H1 (cell line): ENCODE results near the gene TFAP2B. TPM values are rescaled to one million over a fixed set of nuclear protein-coding genes. Genes with fewer than 3 reads are reported as not detected.

Experiments
- CTCF ChIA-PET: fragments of 300-600 bp; sonication (Branson Sonifier 250); formaldehyde crosslinking; loops from one replicate; lab custom pipeline; 2021; ENCODE audit not compliant: partially characterized antibody; lab: Charles Lee
- POLR2A ChIA-PET: fragments of 300-600 bp; sonication (Branson Sonifier 250); formaldehyde crosslinking; loops from one replicate; lab custom pipeline; 2021; ENCODE audit warnings: inconsistent platforms; ENCODE audit not compliant: partially characterized antibody; lab: Charles Lee
- DNase-seq, 2 experiments: peaks; one replicate each; pipeline versions ENCODE4 v3.0.0 to v3.0.0-alpha.2; 2010 to 2022; ENCODE audit warnings: low spot score in 2 of 2, low read depth in 1 of 2, mixed read lengths in 1 of 2
- FAIRE-seq: peaks from 2 replicates; lab custom pipeline; 2011; peaks lifted over from hg19 to GRCh38; lab: Jason Lieb, UNC
- H2AFZ ChIP-seq: 2 replicates; pipeline ENCODE4 v1.8.1; 2012; ENCODE audit warnings: low read length, inconsistent platforms
- H2AK5ac ChIP-seq: 2 replicates; pipeline ENCODE4 v1.6.1; 2013; ENCODE audit warnings: low read depth, low read length
- H2BK120ac ChIP-seq: replicated peaks from 2 replicates; pipeline ENCODE3; 2013; ENCODE audit warnings: low read depth, low read length, inconsistent platforms
- H2BK12ac ChIP-seq: 2 replicates; pipeline ENCODE4 v1.6.1; 2013; ENCODE audit warnings: low read depth, low read length
- H2BK15ac ChIP-seq: 2 replicates; pipeline ENCODE4 v1.6.1; 2013; ENCODE audit warnings: low read length
- H2BK20ac ChIP-seq: 2 replicates; pipeline ENCODE4 v1.6.1; 2013; ENCODE audit warnings: low read length
- H2BK5ac ChIP-seq: 2 replicates; pipeline ENCODE4 v1.6.1; 2013; ENCODE audit warnings: low read depth, low read length
- H3K14ac ChIP-seq: 2 replicates; pipeline ENCODE4 v1.6.1; 2013; ENCODE audit warnings: inconsistent platforms; ENCODE audit not compliant: insufficient read length
- H3K18ac ChIP-seq: 2 replicates; pipeline ENCODE4 v1.6.1; 2013; ENCODE audit warnings: low read length; ENCODE audit errors: extremely low read depth
- H3K23ac ChIP-seq: 2 replicates; pipeline ENCODE4 v1.6.1; 2013; ENCODE audit warnings: inconsistent platforms; ENCODE audit not compliant: insufficient read length
- H3K23me2 ChIP-seq: 2 replicates; pipeline ENCODE4 v1.6.1; 2013; ENCODE audit warnings: low read depth, low read length
- H3K27ac ChIP-seq: 2 replicates; pipeline ENCODE4 v1.6.1; 2011; ENCODE audit warnings: low read depth, low read length, inconsistent platforms
- H3K27me3 ChIP-seq, 4 experiments: replicated peaks in 1 of 4; 1 replicate in 1 of 4; 2 replicates in 3 of 4; pipeline versions ENCODE4 v1.6.1 to v1.8.1; 2011 to 2013; ENCODE audit warnings: low read length in 3 of 4, mild to moderate bottlenecking in 3 of 4, inconsistent platforms in 2 of 4, mixed read lengths in 2 of 4, moderate library complexity in 1 of 4; ENCODE audit not compliant: control insufficient read depth in 3 of 4, insufficient read depth in 3 of 4; ENCODE audit errors: extremely low read depth in 1 of 4
- H3K36me3 ChIP-seq, 4 experiments: 2 replicates each; pipeline versions ENCODE4 v1.6.1 to v1.8.1; 2011 to 2013; ENCODE audit warnings: mild to moderate bottlenecking in 4 of 4, low read length in 3 of 4, moderate library complexity in 2 of 4, control low read depth in 1 of 4, inconsistent platforms in 1 of 4; ENCODE audit not compliant: insufficient read depth in 4 of 4, control insufficient read depth in 2 of 4
- H3K4ac ChIP-seq: replicated peaks from 2 replicates; pipeline ENCODE3; 2013; ENCODE audit warnings: low read length, low read depth, mixed read lengths, inconsistent platforms; ENCODE audit not compliant: insufficient read length
- H3K4me1 ChIP-seq, 4 experiments: replicated peaks in 1 of 4; 1 replicate in 1 of 4; 2 replicates in 3 of 4; pipeline versions ENCODE4 v1.6.1 to v1.8.1; 2011 to 2013; ENCODE audit warnings: low read length in 3 of 4, inconsistent platforms in 2 of 4, mixed read lengths in 1 of 4; ENCODE audit not compliant: insufficient read depth in 4 of 4, control insufficient read depth in 3 of 4
- H3K4me2 ChIP-seq, 2 experiments: 2 replicates each; pipeline versions ENCODE4 v1.6.1 to v1.8.1; 2011 to 2013; ENCODE audit warnings: low read depth in 2 of 2, low read length in 2 of 2, control low read depth in 1 of 2, inconsistent platforms in 1 of 2, mild to moderate bottlenecking in 1 of 2; ENCODE audit not compliant: insufficient read depth in 1 of 2
- H3K4me3 ChIP-seq, 4 experiments: fragments of 200-600, 300-600 bp in 1 of 4; sonication (generic), shearing (Covaris generic), sonication (Bioruptor Twin) in 1 of 4; 2 replicates each; pipeline versions ENCODE4 v1.5.1 to v1.8.1; 2011 to 2016; ENCODE audit warnings: low read length in 4 of 4, low read depth in 3 of 4, control low read depth in 2 of 4, inconsistent platforms in 2 of 4, mild to moderate bottlenecking in 2 of 4, mixed read lengths in 1 of 4, moderate library complexity in 1 of 4; ENCODE audit not compliant: insufficient read depth in 2 of 4; ENCODE audit errors: extremely low read depth in 1 of 4
- H3K56ac ChIP-seq: replicated peaks from 2 replicates; pipeline ENCODE3; 2013; ENCODE audit warnings: low read depth, mild to moderate bottlenecking, mixed read lengths, low read length, inconsistent platforms; ENCODE audit not compliant: insufficient read length
- H3K79me1 ChIP-seq: 2 replicates; pipeline ENCODE4 v1.6.1; 2013; ENCODE audit warnings: low read depth, low read length, control low read depth
- H3K79me2 ChIP-seq, 2 experiments: 2 replicates each; pipeline versions ENCODE4 v1.6.1 to v1.8.1; 2012 to 2013; ENCODE audit warnings: low read length in 2 of 2, mild to moderate bottlenecking in 2 of 2, inconsistent platforms in 1 of 2; ENCODE audit not compliant: insufficient read depth in 2 of 2, control insufficient read depth in 1 of 2
- H3K9ac ChIP-seq, 4 experiments: replicated peaks in 1 of 4; 1 replicate in 1 of 4; 2 replicates in 3 of 4; pipeline versions ENCODE4 v1.6.1 to v1.8.1; 2011 to 2013; ENCODE audit warnings: low read depth in 3 of 4, low read length in 3 of 4, control low read depth in 2 of 4, mild to moderate bottlenecking in 2 of 4, moderate library complexity in 2 of 4, inconsistent platforms in 1 of 4; ENCODE audit errors: extremely low read depth in 1 of 4
- H3K9me3 ChIP-seq, 2 experiments: 2 replicates each; pipeline versions ENCODE4 v1.6.1 to v1.8.1; 2012 to 2013; ENCODE audit warnings: mild to moderate bottlenecking in 2 of 2, moderate library complexity in 2 of 2, control low read depth in 1 of 2, inconsistent platforms in 1 of 2, low read depth in 1 of 2, low read length in 1 of 2, mixed read lengths in 1 of 2; ENCODE audit not compliant: insufficient read depth in 2 of 2
- H4K20me1 ChIP-seq, 2 experiments: replicated peaks in 1 of 2; 2 replicates each; pipeline versions ENCODE3 to v1.8.1; 2011 to 2013; ENCODE audit warnings: inconsistent platforms in 2 of 2, low read length in 2 of 2, mild to moderate bottlenecking in 1 of 2; ENCODE audit not compliant: insufficient read depth in 2 of 2, control insufficient read depth in 1 of 2
- H4K5ac ChIP-seq: 2 replicates; pipeline ENCODE4 v1.6.1; 2013; ENCODE audit warnings: low read length, low read depth, mixed read lengths, inconsistent platforms; ENCODE audit not compliant: insufficient read length
- H4K8ac ChIP-seq: 2 replicates; pipeline ENCODE4 v1.8.0; 2013; ENCODE audit warnings: mild to moderate bottlenecking, moderate library complexity, low read length, inconsistent platforms; ENCODE audit not compliant: insufficient read depth; ENCODE audit errors: extremely low read depth
- H4K91ac ChIP-seq: replicated peaks from 2 replicates; pipeline ENCODE3; 2013; ENCODE audit warnings: low read length, mixed read lengths, inconsistent platforms; ENCODE audit not compliant: insufficient read length
- CEBPB ChIP-seq: IDR thresholded peaks from 2 replicates; pipeline ENCODE4 v1.6.1; 2012; ENCODE audit warnings: low read depth, low read length
- FOSL1 ChIP-seq: IDR thresholded peaks from 2 replicates; pipeline ENCODE4 v1.6.1; 2011; ENCODE audit warnings: mild to moderate bottlenecking, low read depth, low read length, moderate library complexity; ENCODE audit not compliant: insufficient read depth
- WGBS, 2 experiments: shearing (Covaris generic) in 1 of 2; methylation state at CpG; one replicate each; pipeline versions ENCODE4 v1.1.6 to v1.1.7; 2013 to 2015; ENCODE audit warnings: low lambda C conversion rate in 2 of 2, mixed read lengths in 2 of 2, inconsistent platforms in 1 of 2, low coverage in 1 of 2, missing lambda C conversion rate in 1 of 2; ENCODE audit not compliant: insufficient replicate concordance in 2 of 2, insufficient coverage in 1 of 2, insufficient read length in 1 of 2; ENCODE audit errors: extremely low coverage in 1 of 2, missing lambda C conversion rate in 1 of 2; 5-methylcytosine and 5-hydroxymethylcytosine counted together
- polyA plus RNA-seq, 7 experiments: library from polyadenylated mRNA; depleted of rRNA in 3 of 7; stranded (reverse) in 5 of 7; unstranded in 2 of 7; fragments of >200 nt in 5 of 7; fragments of 200-250 nt in 2 of 7; gene quantifications; 1 replicate in 5 of 7; 2 replicates in 1 of 7; 4 replicates in 1 of 7; pipeline versions ENCODE4 v1.2.1 to v1.2.3, GENCODE V29; 2011 to 2013; ENCODE audit warnings: missing spikeins in 2 of 7, mixed read lengths in 2 of 7
- total RNA-seq: library from RNA; stranded (reverse); fragmentation: NEBNext Ultra II Directional; extraction: Animal tissue kit (Norgen Biotek cat#: 25700); gene quantifications from 2 replicates; pipeline ENCODE4 v1.2.1, GENCODE V29; 2021

Gene TFAP2B
- total and polyA plus RNA-seq, 2 of the 8 experiments (the other 6 are each of a cell fraction or from before 2014, with no cell fraction given) = not detected

- ChIA-PET POLR2A (no interaction called here), CTCF (no interaction called here)
- DNase-seq = no peak
- Histone ChIP-seq H4K8ac (no peak overlapping the region), H3K56ac (no peak overlapping the region), H2AK5ac (no peak overlapping the region), H3K4me2 (no peak overlapping the region), H3K23me2 (no peaks in the 10 kb centered on the region), H3K4me1 (no peaks in the 10 kb centered on the region), H3K79me1 (no peaks in the 10 kb centered on the region), H2BK12ac (no peak overlapping the region), H3K36me3 (no peaks in the 10 kb centered on the region), H2AFZ (no peak overlapping the region), H4K91ac (no peak overlapping the region), H3K4ac (no peak overlapping the region), H3K4me3 (no peak overlapping the region), H3K23ac (no peak overlapping the region), H3K9ac (no peak overlapping the region), H3K18ac (no peak overlapping the region), H2BK15ac (no peak overlapping the region), H3K27ac (no peak overlapping the region), H2BK120ac (no peak overlapping the region), H3K79me2 (no peaks in the 10 kb centered on the region), H3K9me3 (no peaks in the 10 kb centered on the region), H4K20me1 (no peaks in the 10 kb centered on the region), H4K5ac (no peak overlapping the region), H3K27me3 (no peaks in the 10 kb centered on the region), H3K14ac (no peak overlapping the region), H2BK5ac (no peak overlapping the region), H2BK20ac (no peak overlapping the region)
- 86 to 100% methylated on average over 1 to 5 of the region's 5 CpGs for whole genome bisulfite sequencing, 2 experiments
- TF ChIP-seq FOSL1 (no peak), CEBPB (peak; percentile 26; the same call in 1 of the 2 replicates)
- no peak for FAIRE-seq
Measured at GRCh38 chr6:50780382-50780781, 38.3 kb upstream of the TFAP2B start.
